ENCODE data around the gene SLC35F3.

DNA sequence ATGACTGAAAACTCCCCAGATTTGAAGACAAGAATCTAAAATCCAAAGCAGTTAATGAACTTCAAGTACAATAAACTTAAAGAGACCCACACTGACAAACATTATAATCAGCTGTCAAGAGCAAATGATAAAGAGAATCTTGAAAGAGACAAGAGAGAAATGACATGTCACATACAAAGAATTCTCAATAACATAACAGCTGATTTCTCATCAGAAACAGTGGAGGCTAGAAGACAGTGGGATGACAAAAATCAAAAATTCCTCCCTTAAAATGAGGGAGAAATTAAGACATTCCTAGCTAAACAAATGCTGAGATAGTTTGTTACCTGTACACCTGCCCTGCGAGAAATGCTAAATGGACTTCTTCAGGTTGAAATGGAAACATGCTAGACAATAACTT, 432.8 kb downstream of the SLC35F3 start:
- TF ChIP-seq, protein P1, sequence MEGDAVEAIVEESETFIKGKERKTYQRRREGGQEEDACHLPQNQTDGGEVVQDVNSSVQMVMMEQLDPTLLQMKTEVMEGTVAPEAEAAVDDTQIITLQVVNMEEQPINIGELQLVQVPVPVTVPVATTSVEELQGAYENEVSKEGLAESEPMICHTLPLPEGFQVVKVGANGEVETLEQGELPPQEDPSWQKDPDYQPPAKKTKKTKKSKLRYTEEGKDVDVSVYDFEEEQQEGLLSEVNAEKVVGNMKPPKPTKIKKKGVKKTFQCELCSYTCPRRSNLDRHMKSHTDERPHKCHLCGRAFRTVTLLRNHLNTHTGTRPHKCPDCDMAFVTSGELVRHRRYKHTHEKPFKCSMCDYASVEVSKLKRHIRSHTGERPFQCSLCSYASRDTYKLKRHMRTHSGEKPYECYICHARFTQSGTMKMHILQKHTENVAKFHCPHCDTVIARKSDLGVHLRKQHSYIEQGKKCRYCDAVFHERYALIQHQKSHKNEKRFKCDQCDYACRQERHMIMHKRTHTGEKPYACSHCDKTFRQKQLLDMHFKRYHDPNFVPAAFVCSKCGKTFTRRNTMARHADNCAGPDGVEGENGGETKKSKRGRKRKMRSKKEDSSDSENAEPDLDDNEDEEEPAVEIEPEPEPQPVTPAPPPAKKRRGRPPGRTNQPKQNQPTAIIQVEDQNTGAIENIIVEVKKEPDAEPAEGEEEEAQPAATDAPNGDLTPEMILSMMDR (IDR thresholded peaks at IDR 0.05; ENCODE audit: low read depth, low read length), result no peak
- TF ChIP-seq POLR2A (IDR thresholded peaks at IDR 0.05; ENCODE audit: extremely low read depth, insufficient read length), result no peak
- TF ChIP-seq, protein P2, sequence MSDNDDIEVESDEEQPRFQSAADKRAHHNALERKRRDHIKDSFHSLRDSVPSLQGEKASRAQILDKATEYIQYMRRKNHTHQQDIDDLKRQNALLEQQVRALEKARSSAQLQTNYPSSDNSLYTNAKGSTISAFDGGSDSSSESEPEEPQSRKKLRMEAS (IDR thresholded peaks at IDR 0.05; ENCODE audit: low read depth, low read length), result no peak

All from NB4 (cell line).